Left ventricle myocardium inferior (tissue), 1 donor: ENCODE results near the gene ATP11A. TPM values are rescaled to one million over a fixed set of nuclear protein-coding genes. Genes with fewer than 3 reads are reported as not detected.
"Not testable (repeated sequence)": the region's sequence is repeated elsewhere in the genome, so short reads cannot be mapped to it uniquely, and the experiment has no call there.

Experiments used
- DNase-seq: peaks from one replicate; pipeline ENCODE4 v3.0.0-alpha.2; 2020
- H3K27ac ChIP-seq: fragments of 200-600 bp; replicated peaks from 2 replicates; pipeline ENCODE4 v1.8.0; 2021
- H3K27me3 ChIP-seq: fragments of 200-600 bp; 2 replicates; pipeline ENCODE4 v1.8.0; 2021; ENCODE audit warnings: low read depth
- H3K36me3 ChIP-seq: fragments of 200-600 bp; 2 replicates; pipeline ENCODE4 v1.8.0; 2021
- H3K4me1 ChIP-seq: fragments of 200-600 bp; 2 replicates; pipeline ENCODE4 v1.8.0; 2021
- H3K4me3 ChIP-seq: fragments of 200-600 bp; 2 replicates; pipeline ENCODE4 v1.8.0; 2021; ENCODE audit warnings: mild to moderate bottlenecking, moderate library complexity
- H3K9me3 ChIP-seq: fragments of 200-600 bp; replicated peaks from 2 replicates; pipeline ENCODE4 v1.8.0; 2021
- intact Hi-C: fragments of 100-400 bp; cut with micrococcal nuclease; formaldehyde crosslinking; loops from one replicate; pipeline ENCODE4 v1.11.0; 2022
- total RNA-seq: library from RNA; stranded (reverse); fragmentation: NEBNext Ultra II Directional; extraction: Animal tissue kit (Norgen Biotek cat#: 25700); gene quantifications from one replicate; pipeline ENCODE4 v1.2.1, GENCODE V29; 2021
- TF ChIP-seq, protein P1 (sequence below): fragments of 200-600 bp; IDR thresholded peaks from 2 replicates; pipeline ENCODE4 v1.8.0; 2021; ENCODE audit warnings: antibody characterized with exemption, mild to moderate bottlenecking, borderline replicate concordance
- donor health status: DM: no; HTN: yes; CAD: no; lungs with severe emphysema.

Gene ATP11A
- total RNA-seq, 1 donor from 2014 or later, result 106 TPM

DNA sequence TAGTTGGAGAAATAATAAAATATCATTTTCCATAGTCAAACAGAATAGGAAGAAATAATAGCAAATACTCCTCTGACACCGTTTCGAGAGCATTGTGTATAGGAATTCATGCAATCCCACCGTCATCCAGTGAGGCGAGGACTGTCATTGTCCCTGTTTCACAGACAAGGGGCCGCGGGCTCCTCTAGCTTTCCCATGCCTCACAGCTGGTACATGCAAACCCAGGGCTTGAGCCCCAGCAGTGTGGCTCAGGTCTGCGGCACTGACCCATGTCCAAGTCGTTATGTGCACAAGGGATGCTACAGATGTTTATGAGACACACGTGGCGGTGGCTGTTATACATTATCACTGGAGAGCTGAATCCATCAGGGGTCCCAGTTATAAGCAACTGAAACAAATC is 18.5 kb upstream of the ATP11A start:
- Histone ChIP-seq H3K27me3 (peaks cover 8% of the 10 kb centered on the region), H3K4me3 (no peak overlapping the region), H3K9me3 (no peaks in the 10 kb centered on the region), H3K36me3 (no peaks in the 10 kb centered on the region), H3K27ac (no peak overlapping the region), H3K4me1 (no peaks in the 10 kb centered on the region)
- TF ChIP-seq, protein P1, sequence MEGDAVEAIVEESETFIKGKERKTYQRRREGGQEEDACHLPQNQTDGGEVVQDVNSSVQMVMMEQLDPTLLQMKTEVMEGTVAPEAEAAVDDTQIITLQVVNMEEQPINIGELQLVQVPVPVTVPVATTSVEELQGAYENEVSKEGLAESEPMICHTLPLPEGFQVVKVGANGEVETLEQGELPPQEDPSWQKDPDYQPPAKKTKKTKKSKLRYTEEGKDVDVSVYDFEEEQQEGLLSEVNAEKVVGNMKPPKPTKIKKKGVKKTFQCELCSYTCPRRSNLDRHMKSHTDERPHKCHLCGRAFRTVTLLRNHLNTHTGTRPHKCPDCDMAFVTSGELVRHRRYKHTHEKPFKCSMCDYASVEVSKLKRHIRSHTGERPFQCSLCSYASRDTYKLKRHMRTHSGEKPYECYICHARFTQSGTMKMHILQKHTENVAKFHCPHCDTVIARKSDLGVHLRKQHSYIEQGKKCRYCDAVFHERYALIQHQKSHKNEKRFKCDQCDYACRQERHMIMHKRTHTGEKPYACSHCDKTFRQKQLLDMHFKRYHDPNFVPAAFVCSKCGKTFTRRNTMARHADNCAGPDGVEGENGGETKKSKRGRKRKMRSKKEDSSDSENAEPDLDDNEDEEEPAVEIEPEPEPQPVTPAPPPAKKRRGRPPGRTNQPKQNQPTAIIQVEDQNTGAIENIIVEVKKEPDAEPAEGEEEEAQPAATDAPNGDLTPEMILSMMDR, result no peak
- intact Hi-C loops, result no loop called here
- DNase-seq, result no peak

DNA sequence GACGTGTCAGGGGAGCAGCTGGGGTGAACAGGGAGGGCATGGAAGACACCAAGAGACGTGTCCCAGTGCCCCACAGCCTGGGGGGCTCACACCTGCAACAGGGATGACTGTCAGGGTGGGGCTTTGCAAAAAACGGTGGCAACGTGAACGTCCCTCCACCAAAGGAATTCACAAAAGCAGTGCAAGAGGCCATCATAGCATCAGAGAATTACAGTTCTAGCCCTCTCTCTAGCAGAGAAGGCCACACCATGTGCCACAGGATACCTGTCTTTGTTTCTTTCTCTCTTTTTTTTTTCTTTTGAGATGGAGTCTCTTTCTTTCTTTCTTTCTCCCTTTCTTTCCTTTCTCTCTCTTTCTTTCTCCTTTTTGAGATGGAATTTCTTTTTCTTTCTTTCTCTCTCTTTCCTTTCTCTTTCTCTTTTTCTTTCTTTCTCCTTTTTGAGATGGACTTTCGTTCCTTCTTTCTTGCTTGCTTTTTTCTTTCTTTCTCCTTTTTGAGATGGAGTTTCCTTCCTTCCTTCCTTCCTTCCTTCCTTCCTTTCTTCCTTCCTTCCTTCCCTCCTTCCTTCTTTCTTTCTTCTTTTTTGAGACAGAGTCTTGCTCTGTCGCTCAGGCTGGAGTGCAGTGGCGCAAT is 17.1 kb upstream of the ATP11A start:
- intact Hi-C loops, result no loop called here
- Histone ChIP-seq H3K27me3 (peaks cover 8% of the 10 kb centered on the region), H3K4me1 (no peaks in the 10 kb centered on the region), H3K27ac (no peak overlapping the region), H3K4me3 (no peak overlapping the region), H3K9me3 (no peaks in the 10 kb centered on the region), H3K36me3 (no peaks in the 10 kb centered on the region)
- TF ChIP-seq, protein P1, result no peak
- DNase-seq, result no peak

DNA sequence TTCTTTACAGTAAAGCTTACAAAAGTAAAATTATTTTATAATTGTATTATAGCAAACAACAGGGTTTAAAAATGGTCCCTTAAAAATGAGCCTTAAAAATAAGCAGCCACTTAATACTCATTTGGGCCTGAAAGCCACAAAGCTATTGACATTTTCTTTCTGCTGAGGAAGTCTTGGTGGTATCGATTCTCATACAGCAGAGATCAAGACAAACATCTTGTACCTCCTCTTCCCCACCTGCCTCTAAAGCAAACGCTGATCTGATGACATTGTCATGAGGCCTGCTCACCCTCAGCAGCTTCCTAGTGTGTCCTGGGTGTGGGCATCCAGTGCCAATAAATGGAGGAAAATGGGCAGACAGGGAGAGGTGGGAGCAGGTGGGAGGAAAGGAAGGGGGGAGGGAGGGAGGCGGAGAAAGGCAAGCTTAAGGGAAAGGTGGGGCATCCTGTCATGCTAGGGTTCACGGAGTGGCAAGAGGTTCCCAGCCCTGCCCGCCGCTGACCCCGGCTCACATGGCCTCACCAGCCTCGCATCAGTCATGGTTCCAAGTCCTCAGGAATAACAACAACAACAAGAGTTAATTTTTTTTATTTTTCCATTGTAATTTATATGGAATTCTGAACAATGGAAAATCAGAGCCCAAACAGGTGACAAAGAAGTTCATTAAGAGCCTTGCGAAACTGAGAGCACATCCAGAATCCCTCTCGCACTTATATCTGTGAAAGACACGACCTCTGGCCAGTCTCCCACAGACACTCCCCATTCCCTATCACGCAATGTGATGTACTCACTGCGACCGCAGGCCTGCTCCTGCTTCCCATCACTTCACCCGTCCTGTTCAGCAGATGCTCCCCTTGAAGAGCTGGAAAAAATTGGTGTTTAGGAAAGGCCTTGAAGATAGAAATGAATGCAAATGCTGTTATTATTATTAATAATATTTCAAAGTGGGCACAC is 15.1 kb upstream of the ATP11A start:
- no peaks in the 10 kb centered on the region for H3K36me3 ChIP-seq
- peaks cover 4% of the 10 kb centered on the region for H3K27me3 ChIP-seq
- intact Hi-C loops, result no loop called here
- DNase-seq, result no peak
- no peak overlapping the region for H3K4me3 ChIP-seq
- no peaks in the 10 kb centered on the region for H3K9me3 ChIP-seq
- H3K27ac ChIP-seq, result no peak overlapping the region
- TF ChIP-seq, protein P1, result no peak
- no peaks in the 10 kb centered on the region for H3K4me1 ChIP-seq

DNA sequence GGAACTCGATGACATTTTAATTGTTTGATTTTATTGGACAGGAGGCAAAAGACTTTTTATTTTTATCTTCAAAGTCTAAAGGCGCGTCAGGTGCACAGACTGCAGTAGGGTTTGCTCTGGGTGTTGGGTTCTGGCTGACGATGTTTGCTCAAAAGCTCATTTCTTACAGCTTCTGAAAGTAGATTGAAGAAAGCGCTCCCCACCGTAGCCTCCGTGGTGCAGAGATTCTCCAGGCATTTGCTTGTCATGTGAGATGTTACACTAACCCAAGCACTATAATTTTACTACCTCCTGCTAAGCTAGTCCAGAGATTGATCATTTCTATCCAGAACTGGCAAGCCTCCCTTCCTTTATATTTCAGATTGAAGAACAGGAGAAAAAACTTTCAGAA is 14.5 kb upstream of the ATP11A start:
- Histone ChIP-seq H3K27ac (no peak overlapping the region), H3K9me3 (no peaks in the 10 kb centered on the region), H3K27me3 (peaks cover 4% of the 10 kb centered on the region), H3K36me3 (no peaks in the 10 kb centered on the region), H3K4me3 (no peak overlapping the region), H3K4me1 (no peaks in the 10 kb centered on the region)
- intact Hi-C loops, result no loop called here
- no peak for DNase-seq
- TF ChIP-seq, protein P1, result no peak

DNA sequence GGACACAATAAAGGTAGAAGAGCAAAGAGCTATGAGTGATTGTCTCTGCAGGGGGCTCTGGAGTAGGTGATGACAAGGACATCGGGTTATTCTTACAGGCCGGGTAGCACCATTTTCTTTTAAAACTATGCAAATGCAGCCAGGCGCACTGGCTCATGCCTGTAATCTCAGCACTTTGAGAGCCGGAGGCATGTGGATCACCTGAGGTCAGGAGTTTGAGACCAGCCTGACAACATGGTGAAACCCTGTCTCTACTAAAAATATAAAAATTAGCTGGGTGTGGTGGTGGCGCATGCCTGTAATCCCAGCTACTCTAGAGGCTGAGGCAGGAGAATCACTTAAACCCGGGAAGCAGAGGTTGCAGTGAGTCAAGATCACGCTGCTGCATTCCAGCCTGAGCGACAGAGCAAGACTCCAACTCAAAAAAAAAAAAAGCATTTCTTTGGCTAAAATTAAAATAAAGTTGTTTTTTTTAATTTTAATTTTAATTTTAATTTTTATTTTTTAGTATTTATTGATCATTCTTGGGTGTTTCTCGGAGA is 12.3 kb upstream of the ATP11A start:
- H3K4me3 ChIP-seq, H3K9me3 ChIP-seq, H3K27me3 ChIP-seq, H3K27ac ChIP-seq, DNase-seq, H3K4me1 ChIP-seq, H3K36me3 ChIP-seq, intact Hi-C loops: not testable (repeated sequence)
